Dendritic cell treated with granulocyte-macrophage colony-stimulating factor and Interleukin-4, amounts not matched to agents 40 ng/mL and 50 ng/mL, for 4 days (primary cell): ENCODE results near the gene COL5A1.

Experiments
- H3K27ac Mint-ChIP-seq: one replicate; pipeline ENCODE4 v1.8.0; 2022; ENCODE audit warnings: mild to moderate bottlenecking, mixed read lengths
- H3K27me3 Mint-ChIP-seq: one replicate; pipeline ENCODE4 v1.8.0; 2022; ENCODE audit warnings: mild to moderate bottlenecking, mixed read lengths
- H3K36me3 Mint-ChIP-seq: one replicate; pipeline ENCODE4 v1.8.0; 2022; ENCODE audit warnings: low read depth, mixed read lengths
- H3K4me1 Mint-ChIP-seq: one replicate; pipeline ENCODE4 v1.8.0; 2022; ENCODE audit warnings: low read depth, mixed read lengths
- H3K4me3 Mint-ChIP-seq: one replicate; pipeline ENCODE4 v1.8.0; 2022; ENCODE audit warnings: mild to moderate bottlenecking, moderate library complexity, mixed read lengths
- H3K9me3 Mint-ChIP-seq: one replicate; pipeline ENCODE4 v1.8.0; 2022; ENCODE audit warnings: mixed read lengths
- intact Hi-C: fragments of 100-400 bp; cut with micrococcal nuclease; formaldehyde crosslinking; loops from one replicate; pipeline ENCODE4 v1.15.0; 2022

The COL5A1 gene

GRCh38 chr9:134717924-134718645 lies 76.5 kb downstream of the COL5A1 start:
- intact Hi-C loops = no loop called here
- peaks cover 7% of the 10 kb centered on the region for H3K9me3 Mint-ChIP-seq
- no peaks in the 10 kb centered on the region for H3K36me3 Mint-ChIP-seq
- H3K4me3 Mint-ChIP-seq = no peak overlapping the region
- no peak overlapping the region for H3K27ac Mint-ChIP-seq
- H3K27me3 Mint-ChIP-seq = peaks cover 63% of the 10 kb centered on the region
- H3K4me1 Mint-ChIP-seq = peaks cover under 1% of the 10 kb centered on the region

- no peaks in the 10 kb centered on the region for H3K36me3 Mint-ChIP-seq
- H3K4me1 Mint-ChIP-seq = peaks cover 11% of the 10 kb centered on the region
- H3K27ac Mint-ChIP-seq = no peak overlapping the region
- intact Hi-C loops = no loop called here
- H3K9me3 Mint-ChIP-seq = peaks cover 5% of the 10 kb centered on the region
- no peak overlapping the region for H3K4me3 Mint-ChIP-seq
- peaks cover 69% of the 10 kb centered on the region for H3K27me3 Mint-ChIP-seq
Measured at GRCh38 chr9:134719331-134719730, 77.7 kb downstream of the COL5A1 start.

- Mint-ChIP-seq H3K36me3 (no peaks in the 10 kb centered on the region), H3K27ac (no peak overlapping the region), H3K27me3 (peaks cover 67% of the 10 kb centered on the region), H3K4me1 (peaks cover 11% of the 10 kb centered on the region), H3K9me3 (no peaks in the 10 kb centered on the region), H3K4me3 (no peak overlapping the region)
- intact Hi-C loops = no loop called here
Measured at GRCh38 chr9:134720136-134720753, 78.6 kb downstream of the COL5A1 start.

GRCh38 chr9:134720796-134721195 lies 79.2 kb downstream of the COL5A1 start:
- Mint-ChIP-seq H3K27me3 (peaks cover 65% of the 10 kb centered on the region), H3K27ac (no peak overlapping the region), H3K4me3 (no peak overlapping the region), H3K9me3 (no peaks in the 10 kb centered on the region), H3K4me1 (peaks cover 11% of the 10 kb centered on the region), H3K36me3 (no peaks in the 10 kb centered on the region)
- intact Hi-C loops = no loop called here

GRCh38 chr9:134721344-134721743 lies 79.7 kb downstream of the COL5A1 start:
- no peak overlapping the region for H3K4me3 Mint-ChIP-seq
- peaks cover 11% of the 10 kb centered on the region for H3K4me1 Mint-ChIP-seq
- no peaks in the 10 kb centered on the region for H3K9me3 Mint-ChIP-seq
- H3K36me3 Mint-ChIP-seq = no peaks in the 10 kb centered on the region
- peaks cover 61% of the 10 kb centered on the region for H3K27me3 Mint-ChIP-seq
- no peak overlapping the region for H3K27ac Mint-ChIP-seq
- intact Hi-C loops = no loop called here

- H3K36me3 Mint-ChIP-seq = no peaks in the 10 kb centered on the region
- H3K4me1 Mint-ChIP-seq = peaks cover 11% of the 10 kb centered on the region
- no peak overlapping the region for H3K4me3 Mint-ChIP-seq
- H3K27ac Mint-ChIP-seq = no peak overlapping the region
- no peaks in the 10 kb centered on the region for H3K9me3 Mint-ChIP-seq
- intact Hi-C loops = no loop called here
- peaks cover 59% of the 10 kb centered on the region for H3K27me3 Mint-ChIP-seq
Measured at GRCh38 chr9:134722120-134722701, 80.6 kb downstream of the COL5A1 start.

GRCh38 chr9:134723037-134723436 lies 81.4 kb downstream of the COL5A1 start:
- intact Hi-C loops = no loop called here
- Mint-ChIP-seq H3K4me1 (peaks cover 11% of the 10 kb centered on the region), H3K27ac (no peak overlapping the region), H3K36me3 (no peaks in the 10 kb centered on the region), H3K4me3 (no peak overlapping the region), H3K27me3 (peaks cover 63% of the 10 kb centered on the region), H3K9me3 (no peaks in the 10 kb centered on the region)

GRCh38 chr9:134723491-134724190 lies 82.0 kb downstream of the COL5A1 start:
- H3K27ac Mint-ChIP-seq = no peak overlapping the region
- H3K9me3 Mint-ChIP-seq = no peaks in the 10 kb centered on the region
- intact Hi-C loops = no loop called here
- H3K4me1 Mint-ChIP-seq = peaks cover 11% of the 10 kb centered on the region
- H3K27me3 Mint-ChIP-seq = peaks cover 64% of the 10 kb centered on the region
- H3K36me3 Mint-ChIP-seq = no peaks in the 10 kb centered on the region
- H3K4me3 Mint-ChIP-seq = no peak overlapping the region

- H3K9me3 Mint-ChIP-seq = peaks cover 5% of the 10 kb centered on the region
- no peak overlapping the region for H3K4me3 Mint-ChIP-seq
- no peak overlapping the region for H3K27ac Mint-ChIP-seq
- intact Hi-C loops = no loop called here
- H3K27me3 Mint-ChIP-seq = peaks cover 68% of the 10 kb centered on the region
- H3K4me1 Mint-ChIP-seq = peaks cover 11% of the 10 kb centered on the region
- H3K36me3 Mint-ChIP-seq = no peaks in the 10 kb centered on the region
Measured at GRCh38 chr9:134724202-134724911, 82.8 kb downstream of the COL5A1 start.

GRCh38 chr9:134724912-134725604 lies 83.5 kb downstream of the COL5A1 start:
- peaks cover 63% of the 10 kb centered on the region for H3K27me3 Mint-ChIP-seq
- intact Hi-C loops = no loop called here
- no peak overlapping the region for H3K27ac Mint-ChIP-seq
- peaks cover 11% of the 10 kb centered on the region for H3K4me1 Mint-ChIP-seq
- H3K9me3 Mint-ChIP-seq = peaks cover 9% of the 10 kb centered on the region
- H3K36me3 Mint-ChIP-seq = no peaks in the 10 kb centered on the region
- H3K4me3 Mint-ChIP-seq = no peak overlapping the region

- intact Hi-C loops = no loop called here
- no peak overlapping the region for H3K4me3 Mint-ChIP-seq
- no peaks in the 10 kb centered on the region for H3K36me3 Mint-ChIP-seq
- peaks cover 62% of the 10 kb centered on the region for H3K27me3 Mint-ChIP-seq
- H3K9me3 Mint-ChIP-seq = peaks cover 9% of the 10 kb centered on the region
- H3K4me1 Mint-ChIP-seq = peaks cover 11% of the 10 kb centered on the region
- H3K27ac Mint-ChIP-seq = no peak overlapping the region
Measured at GRCh38 chr9:134725605-134725940, 84.0 kb downstream of the COL5A1 start.

- no peak overlapping the region for H3K27ac Mint-ChIP-seq
- no peaks in the 10 kb centered on the region for H3K36me3 Mint-ChIP-seq
- no peak overlapping the region for H3K4me3 Mint-ChIP-seq
- peaks cover 11% of the 10 kb centered on the region for H3K4me1 Mint-ChIP-seq
- intact Hi-C loops = no loop called here
- peaks cover 61% of the 10 kb centered on the region for H3K27me3 Mint-ChIP-seq
- H3K9me3 Mint-ChIP-seq = peaks cover 9% of the 10 kb centered on the region
Measured at GRCh38 chr9:134726026-134726721, 84.6 kb downstream of the COL5A1 start.

- no peaks in the 10 kb centered on the region for H3K36me3 Mint-ChIP-seq
- no peak overlapping the region for H3K4me3 Mint-ChIP-seq
- H3K9me3 Mint-ChIP-seq = peaks cover 9% of the 10 kb centered on the region
- peaks cover 59% of the 10 kb centered on the region for H3K27me3 Mint-ChIP-seq
- peaks cover 11% of the 10 kb centered on the region for H3K4me1 Mint-ChIP-seq
- H3K27ac Mint-ChIP-seq = no peak overlapping the region
- intact Hi-C loops = no loop called here
Measured at GRCh38 chr9:134726722-134727034, 85.1 kb downstream of the COL5A1 start.
